ENCODE data around the gene CNTN2. TPM values are rescaled to one million over a fixed set of nuclear protein-coding genes. Genes with fewer than 3 reads are reported as not detected.

Gene CNTN2
- total RNA-seq, 2 donors from 2014 or later: 5.1 TPM; not detected in 1

DNA sequence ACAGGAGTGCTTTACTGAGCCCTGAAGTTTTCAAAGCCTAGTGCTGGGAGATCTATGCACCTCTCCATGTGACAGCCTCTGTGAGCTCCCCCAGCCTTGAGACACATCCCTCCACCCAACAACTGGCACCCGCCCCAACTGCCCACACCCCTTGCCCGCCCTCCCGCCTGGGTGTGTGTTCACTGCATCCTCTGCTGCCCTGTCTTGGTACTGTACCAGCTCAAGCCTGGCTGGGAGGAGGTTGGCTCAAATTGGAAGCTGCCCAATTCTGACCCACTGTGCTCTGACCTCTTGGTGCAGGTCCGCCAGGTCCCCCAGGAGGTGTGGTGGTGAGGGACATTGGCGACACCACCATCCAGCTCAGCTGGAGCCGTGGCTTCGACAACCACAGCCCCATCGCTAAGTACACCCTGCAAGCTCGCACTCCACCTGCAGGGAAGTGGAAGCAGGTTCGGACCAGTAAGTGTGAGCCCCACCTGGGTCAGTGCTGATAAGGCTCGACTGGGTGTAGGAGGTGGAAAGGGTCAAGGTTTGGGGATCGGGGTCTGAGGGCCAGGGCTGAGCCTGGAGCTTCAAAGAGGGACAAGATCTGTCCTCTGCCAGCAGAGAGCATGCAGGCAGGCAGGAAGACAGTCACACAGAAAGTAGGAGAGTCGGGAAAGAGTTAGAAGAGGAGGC is 23.3 kb downstream of the CNTN2 start:
- intact Hi-C loops (cut with DNase I): loop anchor here (10.0 kb wide), 1 partner anchor 261 kb away; no protein-coding TSS in a partner anchor
- no peaks in the 10 kb centered on the region for H3K27me3 ChIP-seq (replicated peaks; ENCODE audit: insufficient read depth)
- H3K4me3 ChIP-seq: no peak overlapping the region
- H3K9me3 ChIP-seq: no peaks in the 10 kb centered on the region
- no peaks in the 10 kb centered on the region for H3K36me3 ChIP-seq
- H3K4me1 ChIP-seq (replicated peaks): no peaks in the 10 kb centered on the region
- no peak for TF ChIP-seq POLR2AphosphoS5 (IDR thresholded peaks at IDR 0.05)
- no peak for TF ChIP-seq POLR2A (IDR thresholded peaks at IDR 0.05)
- TF ChIP-seq, protein P1, sequence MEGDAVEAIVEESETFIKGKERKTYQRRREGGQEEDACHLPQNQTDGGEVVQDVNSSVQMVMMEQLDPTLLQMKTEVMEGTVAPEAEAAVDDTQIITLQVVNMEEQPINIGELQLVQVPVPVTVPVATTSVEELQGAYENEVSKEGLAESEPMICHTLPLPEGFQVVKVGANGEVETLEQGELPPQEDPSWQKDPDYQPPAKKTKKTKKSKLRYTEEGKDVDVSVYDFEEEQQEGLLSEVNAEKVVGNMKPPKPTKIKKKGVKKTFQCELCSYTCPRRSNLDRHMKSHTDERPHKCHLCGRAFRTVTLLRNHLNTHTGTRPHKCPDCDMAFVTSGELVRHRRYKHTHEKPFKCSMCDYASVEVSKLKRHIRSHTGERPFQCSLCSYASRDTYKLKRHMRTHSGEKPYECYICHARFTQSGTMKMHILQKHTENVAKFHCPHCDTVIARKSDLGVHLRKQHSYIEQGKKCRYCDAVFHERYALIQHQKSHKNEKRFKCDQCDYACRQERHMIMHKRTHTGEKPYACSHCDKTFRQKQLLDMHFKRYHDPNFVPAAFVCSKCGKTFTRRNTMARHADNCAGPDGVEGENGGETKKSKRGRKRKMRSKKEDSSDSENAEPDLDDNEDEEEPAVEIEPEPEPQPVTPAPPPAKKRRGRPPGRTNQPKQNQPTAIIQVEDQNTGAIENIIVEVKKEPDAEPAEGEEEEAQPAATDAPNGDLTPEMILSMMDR (IDR thresholded peaks at IDR 0.05): no peak
- 71% methylated on average over 13 of the region's 13 CpGs for WGBS
- DNase-seq (ENCODE audit: low spot score): no peak
- no peak overlapping the region for H3K27ac ChIP-seq

DNA sequence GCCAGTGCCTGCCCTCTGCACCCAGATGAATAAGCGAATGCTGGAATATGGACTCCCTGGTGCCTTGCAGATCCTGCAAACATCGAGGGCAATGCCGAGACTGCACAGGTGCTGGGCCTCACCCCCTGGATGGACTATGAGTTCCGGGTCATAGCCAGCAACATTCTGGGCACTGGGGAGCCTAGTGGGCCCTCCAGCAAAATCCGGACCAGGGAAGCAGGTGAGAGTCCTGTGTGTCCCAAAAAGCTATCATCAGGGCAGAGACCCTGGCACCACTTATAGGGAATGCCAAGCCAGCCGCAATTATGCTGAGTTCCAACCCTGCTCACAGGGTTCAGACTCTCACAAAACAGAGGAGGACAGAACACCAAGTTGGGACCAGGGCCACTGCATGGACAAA is 24.0 kb downstream of the CNTN2 start:
- DNase-seq (ENCODE audit: low spot score): no peak
- H3K27me3 ChIP-seq (replicated peaks; ENCODE audit: insufficient read depth): no peaks in the 10 kb centered on the region
- TF ChIP-seq POLR2A (IDR thresholded peaks at IDR 0.05): no peak
- TF ChIP-seq, protein P1 (IDR thresholded peaks at IDR 0.05): no peak
- TF ChIP-seq POLR2AphosphoS5 (IDR thresholded peaks at IDR 0.05): no peak
- intact Hi-C loops (cut with DNase I): loop anchor here (10.0 kb wide), 1 partner anchor 262 kb away; no protein-coding TSS in a partner anchor
- no peaks in the 10 kb centered on the region for H3K36me3 ChIP-seq
- no peaks in the 10 kb centered on the region for H3K9me3 ChIP-seq
- no peak overlapping the region for H3K4me3 ChIP-seq
- WGBS: 88% methylated on average over 6 of the region's 6 CpGs
- no peak overlapping the region for H3K27ac ChIP-seq
- no peaks in the 10 kb centered on the region for H3K4me1 ChIP-seq (replicated peaks)

DNA sequence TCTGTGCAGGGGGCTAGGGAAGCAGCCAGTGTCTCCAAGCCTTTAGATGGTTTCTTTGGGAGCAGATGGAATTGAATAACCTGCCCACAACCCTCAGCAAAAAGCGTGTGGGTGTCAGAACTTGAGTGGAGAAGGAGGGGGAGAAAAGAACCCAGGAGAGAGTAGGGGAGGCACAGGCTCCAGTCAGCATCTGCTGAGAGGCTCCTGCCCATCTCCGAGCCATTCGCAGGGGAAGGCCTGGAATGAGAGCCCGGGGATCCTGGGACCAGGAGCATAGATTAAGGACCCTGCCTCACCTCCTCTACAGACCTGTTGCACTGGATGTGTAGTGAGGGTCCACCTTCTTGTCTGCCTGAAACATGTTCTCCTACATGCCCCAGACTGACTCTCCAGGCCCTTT is 25.0 kb downstream of the CNTN2 start:
- Histone ChIP-seq H3K27me3 (replicated peaks; ENCODE audit: insufficient read depth) (no peaks in the 10 kb centered on the region), H3K27ac (no peak overlapping the region), H3K4me1 (replicated peaks) (no peaks in the 10 kb centered on the region), H3K36me3 (no peaks in the 10 kb centered on the region), H3K4me3 (no peak overlapping the region), H3K9me3 (no peaks in the 10 kb centered on the region)
- 90% methylated on average over 4 of the region's 4 CpGs for WGBS
- DNase-seq (ENCODE audit: low spot score): no peak
- no peak for TF ChIP-seq POLR2AphosphoS5 (IDR thresholded peaks at IDR 0.05)
- TF ChIP-seq POLR2A (IDR thresholded peaks at IDR 0.05): no peak
- TF ChIP-seq, protein P1 (IDR thresholded peaks at IDR 0.05): no peak
- intact Hi-C loops (cut with DNase I): loop anchor here (10.0 kb wide), 1 partner anchor 263 kb away; no protein-coding TSS in a partner anchor

DNA sequence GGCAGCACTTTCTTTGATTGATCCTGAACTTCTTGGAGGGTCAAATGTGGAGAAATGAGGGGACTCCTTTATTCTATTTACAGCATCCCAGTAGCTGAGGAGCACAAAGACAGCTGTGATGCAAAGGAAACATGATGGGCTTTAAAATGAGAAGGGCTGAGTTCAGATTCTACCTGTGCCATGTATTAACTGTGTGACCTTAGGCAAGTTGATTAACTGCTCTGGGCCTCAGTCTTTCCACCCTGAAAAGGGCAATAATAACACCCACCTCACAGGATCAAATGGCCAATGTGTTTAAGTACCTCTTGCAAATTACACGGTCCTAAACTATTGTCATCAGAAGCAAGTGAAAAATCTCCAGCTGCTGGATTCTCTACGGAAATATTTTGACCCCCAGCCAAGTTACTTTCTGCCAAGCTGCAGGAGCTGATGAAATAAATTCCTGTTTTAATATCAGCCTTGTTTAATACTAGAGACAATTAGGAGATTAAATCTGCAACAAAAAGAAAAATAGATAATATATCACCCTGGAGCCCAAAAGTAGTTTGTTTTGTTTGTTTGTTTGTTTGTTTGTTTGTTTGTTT is 25.5 kb downstream of the CNTN2 start:
- no peak overlapping the region for H3K4me3 ChIP-seq
- H3K27ac ChIP-seq: no peak overlapping the region
- no peaks in the 10 kb centered on the region for H3K9me3 ChIP-seq
- H3K27me3 ChIP-seq (replicated peaks; ENCODE audit: insufficient read depth): no peaks in the 10 kb centered on the region
- 8% methylated on average over 2 of the region's 2 CpGs for WGBS
- intact Hi-C loops (cut with DNase I): loop anchor here (10.0 kb wide), 1 partner anchor 264 kb away; no protein-coding TSS in a partner anchor
- TF ChIP-seq POLR2A (IDR thresholded peaks at IDR 0.05) (no peak), POLR2AphosphoS5 (IDR thresholded peaks at IDR 0.05) (no peak)
- TF ChIP-seq, protein P1 (IDR thresholded peaks at IDR 0.05): no peak
- no peak for DNase-seq (ENCODE audit: low spot score)
- no peaks in the 10 kb centered on the region for H3K36me3 ChIP-seq
- no peaks in the 10 kb centered on the region for H3K4me1 ChIP-seq (replicated peaks)

All from prostate gland (tissue), 2 donors.